COR-L47 (cell line): ENCODE measurements around the gene P4HB.

Experiments used
- DNase-seq: peaks from one replicate; lab custom pipeline; 2025; lab: John Stamatoyannopoulos, UW

The P4HB gene

GRCh38 chr17:81831563-81831956 is 28.8 kb downstream of the P4HB start:
- DNase-seq: no peak

GRCh38 chr17:81829858-81830257 is 30.5 kb downstream of the P4HB start:
- DNase-seq: no peak

- no peak for DNase-seq
Observed at GRCh38 chr17:81828656-81829055, 31.7 kb downstream of the P4HB start.

GRCh38 chr17:81825841-81826466 is 34.4 kb downstream of the P4HB start:
- DNase-seq: no peak

GRCh38 chr17:81824595-81824994 is 35.7 kb downstream of the P4HB start:
- no peak for DNase-seq

GRCh38 chr17:81823820-81824550 is 36.4 kb downstream of the P4HB start:
- no peak for DNase-seq

GRCh38 chr17:81822996-81823819 is 37.1 kb downstream of the P4HB start:
- DNase-seq: no peak

- no peak for DNase-seq
Observed at GRCh38 chr17:81822312-81822637, 38.1 kb downstream of the P4HB start.

GRCh38 chr17:81821603-81822311 is 38.6 kb downstream of the P4HB start:
- peak; percentile 90 for DNase-seq

- no peak for DNase-seq
Observed at GRCh38 chr17:81821147-81821546, 39.2 kb downstream of the P4HB start.

- DNase-seq: no peak
Observed at GRCh38 chr17:81819708-81820107, 40.6 kb downstream of the P4HB start.

- DNase-seq: no peak
Observed at GRCh38 chr17:81817758-81818147, 42.6 kb downstream of the P4HB start.

GRCh38 chr17:81815646-81815986 is 44.7 kb downstream of the P4HB start:
- DNase-seq: no peak

- DNase-seq: peak; percentile 91
Observed at GRCh38 chr17:81814748-81815645, 45.3 kb downstream of the P4HB start.

GRCh38 chr17:81813861-81814683 is 46.3 kb downstream of the P4HB start:
- DNase-seq: no peak

GRCh38 chr17:81813371-81813684 is 47.0 kb downstream of the P4HB start:
- no peak for DNase-seq

- no peak for DNase-seq
Observed at GRCh38 chr17:81812571-81813370, 47.6 kb downstream of the P4HB start.

GRCh38 chr17:81811705-81812570 is 48.4 kb downstream of the P4HB start:
- DNase-seq: no peak
